ENCODE data around the gene PHACTR1. TPM values are rescaled to one million over a fixed set of nuclear protein-coding genes. Genes with fewer than 3 reads are reported as not detected.

PHACTR1 gene
- total RNA-seq, 1 experiment from 2014 or later, result 0.05 TPM

DNA sequence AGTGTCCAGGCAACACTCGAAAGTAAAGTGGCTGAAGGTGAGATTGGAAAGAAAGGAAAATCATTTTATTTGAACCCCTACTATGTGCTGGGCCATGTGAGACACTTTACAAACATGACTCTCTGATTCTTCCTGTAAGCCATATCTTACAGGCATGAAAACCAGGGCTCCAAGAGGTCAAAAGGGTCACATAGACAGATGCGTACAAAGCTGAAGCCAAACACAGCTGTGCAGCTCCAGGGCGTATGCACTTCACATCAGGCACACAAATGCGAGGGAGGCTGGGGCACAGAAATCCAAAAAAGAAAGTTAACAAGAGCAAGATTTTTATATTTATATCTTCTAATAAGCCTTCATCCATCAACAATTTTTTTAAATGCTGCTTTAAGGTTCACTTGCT lies 176.5 kb downstream of the PHACTR1 start:
- ChIA-PET CTCF (no interaction called here), POLR2A (no interaction called here)
- DNase-seq (ENCODE audit: low read depth, low spot score) (no peak), ATAC-seq (no peak)
- Histone ChIP-seq H3K36me3 (ENCODE audit: control insufficient read depth, insufficient read depth, low read length) (no peaks in the 10 kb centered on the region), H3K4me3 (ENCODE audit: low read depth in 2 of 2, low read length in 2 of 2) (no peak overlapping the region), H3K9me3 (ENCODE audit: control insufficient read depth, insufficient read depth, low read depth, low read length) (no peaks in the 10 kb centered on the region; the same call in 1 of the 2 replicates), H3K27me3 (ENCODE audit: control insufficient read depth, insufficient read depth, low read length) (peaks cover 2% of the 10 kb centered on the region; the same call in 1 of the 2 replicates), H3K4me1 (ENCODE audit: control insufficient read depth, insufficient read depth, low read length) (no peaks in the 10 kb centered on the region), H3K27ac (ENCODE audit: low read length) (no peak overlapping the region)
- intact Hi-C loops (cut with micrococcal nuclease; ENCODE audit: unreplicated experiment), result no loop called here
- TF ChIP-seq TCF7L2 (IDR thresholded peaks at IDR 0.05; ENCODE audit: low read depth, low read length) (no peak), POLR2AphosphoS5 (IDR thresholded peaks at IDR 0.05; ENCODE audit: low read depth, low read length) (no peak), SIN3A (IDR thresholded peaks at IDR 0.05; ENCODE audit: borderline replicate concordance, insufficient read depth, low read depth, low read length) (no peak)
- TF ChIP-seq, protein P1, sequence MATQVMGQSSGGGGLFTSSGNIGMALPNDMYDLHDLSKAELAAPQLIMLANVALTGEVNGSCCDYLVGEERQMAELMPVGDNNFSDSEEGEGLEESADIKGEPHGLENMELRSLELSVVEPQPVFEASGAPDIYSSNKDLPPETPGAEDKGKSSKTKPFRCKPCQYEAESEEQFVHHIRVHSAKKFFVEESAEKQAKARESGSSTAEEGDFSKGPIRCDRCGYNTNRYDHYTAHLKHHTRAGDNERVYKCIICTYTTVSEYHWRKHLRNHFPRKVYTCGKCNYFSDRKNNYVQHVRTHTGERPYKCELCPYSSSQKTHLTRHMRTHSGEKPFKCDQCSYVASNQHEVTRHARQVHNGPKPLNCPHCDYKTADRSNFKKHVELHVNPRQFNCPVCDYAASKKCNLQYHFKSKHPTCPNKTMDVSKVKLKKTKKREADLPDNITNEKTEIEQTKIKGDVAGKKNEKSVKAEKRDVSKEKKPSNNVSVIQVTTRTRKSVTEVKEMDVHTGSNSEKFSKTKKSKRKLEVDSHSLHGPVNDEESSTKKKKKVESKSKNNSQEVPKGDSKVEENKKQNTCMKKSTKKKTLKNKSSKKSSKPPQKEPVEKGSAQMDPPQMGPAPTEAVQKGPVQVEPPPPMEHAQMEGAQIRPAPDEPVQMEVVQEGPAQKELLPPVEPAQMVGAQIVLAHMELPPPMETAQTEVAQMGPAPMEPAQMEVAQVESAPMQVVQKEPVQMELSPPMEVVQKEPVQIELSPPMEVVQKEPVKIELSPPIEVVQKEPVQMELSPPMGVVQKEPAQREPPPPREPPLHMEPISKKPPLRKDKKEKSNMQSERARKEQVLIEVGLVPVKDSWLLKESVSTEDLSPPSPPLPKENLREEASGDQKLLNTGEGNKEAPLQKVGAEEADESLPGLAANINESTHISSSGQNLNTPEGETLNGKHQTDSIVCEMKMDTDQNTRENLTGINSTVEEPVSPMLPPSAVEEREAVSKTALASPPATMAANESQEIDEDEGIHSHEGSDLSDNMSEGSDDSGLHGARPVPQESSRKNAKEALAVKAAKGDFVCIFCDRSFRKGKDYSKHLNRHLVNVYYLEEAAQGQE (IDR thresholded peaks at IDR 0.05; ENCODE audit: insufficient read depth in 1 of 2, low read depth in 2 of 2, low read length in 1 of 2), result no peak
- TF ChIP-seq, protein P2, sequence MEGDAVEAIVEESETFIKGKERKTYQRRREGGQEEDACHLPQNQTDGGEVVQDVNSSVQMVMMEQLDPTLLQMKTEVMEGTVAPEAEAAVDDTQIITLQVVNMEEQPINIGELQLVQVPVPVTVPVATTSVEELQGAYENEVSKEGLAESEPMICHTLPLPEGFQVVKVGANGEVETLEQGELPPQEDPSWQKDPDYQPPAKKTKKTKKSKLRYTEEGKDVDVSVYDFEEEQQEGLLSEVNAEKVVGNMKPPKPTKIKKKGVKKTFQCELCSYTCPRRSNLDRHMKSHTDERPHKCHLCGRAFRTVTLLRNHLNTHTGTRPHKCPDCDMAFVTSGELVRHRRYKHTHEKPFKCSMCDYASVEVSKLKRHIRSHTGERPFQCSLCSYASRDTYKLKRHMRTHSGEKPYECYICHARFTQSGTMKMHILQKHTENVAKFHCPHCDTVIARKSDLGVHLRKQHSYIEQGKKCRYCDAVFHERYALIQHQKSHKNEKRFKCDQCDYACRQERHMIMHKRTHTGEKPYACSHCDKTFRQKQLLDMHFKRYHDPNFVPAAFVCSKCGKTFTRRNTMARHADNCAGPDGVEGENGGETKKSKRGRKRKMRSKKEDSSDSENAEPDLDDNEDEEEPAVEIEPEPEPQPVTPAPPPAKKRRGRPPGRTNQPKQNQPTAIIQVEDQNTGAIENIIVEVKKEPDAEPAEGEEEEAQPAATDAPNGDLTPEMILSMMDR (IDR thresholded peaks at IDR 0.05), result no peak
- in situ Hi-C loops (cut with HindIII; ENCODE audit: low pct_unique_long_range_greater_than_20kb, low sequenced_read_pairs), result no loop called here
- no TSS peak for BruUV-seq (replicated peaks)

DNA sequence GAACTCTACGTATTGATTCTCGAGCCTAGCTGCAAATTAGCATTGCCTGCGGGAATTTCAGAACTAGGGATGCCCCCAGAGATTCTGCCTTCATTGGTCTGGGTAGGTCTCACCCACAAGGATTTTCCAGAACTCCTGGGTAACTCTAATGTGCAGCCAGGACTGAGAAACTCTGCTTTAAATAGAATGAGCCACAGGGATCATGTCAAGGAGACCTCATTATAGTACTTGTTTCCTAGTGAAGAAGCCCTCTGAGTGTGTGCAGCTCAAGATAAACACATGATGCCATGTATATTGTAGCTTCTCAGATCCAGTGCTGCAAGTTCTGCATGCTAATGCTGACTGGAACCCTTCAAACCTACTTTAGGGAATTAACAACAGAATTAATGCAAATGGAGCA lies 179.2 kb downstream of the PHACTR1 start:
- Histone ChIP-seq H3K4me1 (ENCODE audit: control insufficient read depth, insufficient read depth, low read length) (no peaks in the 10 kb centered on the region), H3K9me3 (ENCODE audit: control insufficient read depth, insufficient read depth, low read depth, low read length) (no peaks in the 10 kb centered on the region; the same call in 1 of the 2 replicates), H3K27ac (ENCODE audit: low read length) (no peak overlapping the region), H3K36me3 (ENCODE audit: control insufficient read depth, insufficient read depth, low read length) (no peaks in the 10 kb centered on the region), H3K4me3 (ENCODE audit: low read depth in 2 of 2, low read length in 2 of 2) (no peak overlapping the region), H3K27me3 (ENCODE audit: control insufficient read depth, insufficient read depth, low read length) (peaks cover 6% of the 10 kb centered on the region)
- TF ChIP-seq, protein P2 (IDR thresholded peaks at IDR 0.05), result no peak
- ATAC-seq (no peak; the same call in 1 of the 2 replicates), DNase-seq (ENCODE audit: low read depth, low spot score) (no peak)
- ChIA-PET POLR2A (no interaction called here), CTCF (interaction anchor here (0.6 to 1.2 kb wide), 2 partner anchors 39 to 258 kb away, joined by 3 to 5 read pairs; no protein-coding TSS in a partner anchor)
- intact Hi-C loops (cut with micrococcal nuclease; ENCODE audit: unreplicated experiment), result no loop called here
- in situ Hi-C loops (cut with HindIII; ENCODE audit: low pct_unique_long_range_greater_than_20kb, low sequenced_read_pairs), result no loop called here
- BruUV-seq (replicated peaks), result no TSS peak
